Measurements from ENCODE around the gene TECR. TPM values are rescaled to one million over a fixed set of nuclear protein-coding genes. Genes with fewer than 3 reads are reported as not detected.

The TECR gene
- total RNA-seq, 4 donors from 2014 or later, result 21.3 to 27.2 (median 24.3) TPM

- WGBS, 2 donors (ENCODE audit: low coverage in 1 of 2), result 14% methylated on average over 1 of the region's 2 CpGs; no CpG with 5 or more reads in 1 of the 2 donors
- H3K9me3 ChIP-seq, result no peaks in the 10 kb centered on the region
- TF ChIP-seq CTCF (IDR thresholded peaks at IDR 0.05), result no peak
- TF ChIP-seq POLR2A (IDR thresholded peaks at IDR 0.05), result no peak
- no peak for TF ChIP-seq EP300 (IDR thresholded peaks at IDR 0.05)
- no peak for TF ChIP-seq POLR2AphosphoS5 (IDR thresholded peaks at IDR 0.05)
- H3K4me3 ChIP-seq, result no peak overlapping the region
- peak overlapping the region in 3 of 4 donors; percentile 97 to 99 (median 99) for H3K27ac ChIP-seq
- peaks cover 0 to 34% (median 25%) of the 10 kb centered on the region in 3 donors for H3K4me1 ChIP-seq
- no peak for ATAC-seq
- H3K36me3 ChIP-seq, result peaks cover 0 to 19% of the 10 kb centered on the region in 2 donors
- H3K27me3 ChIP-seq, result no peaks in the 10 kb centered on the region
Measured at GRCh38 chr19:14519860-14520407, 9.5 kb upstream of the TECR start.

- ATAC-seq, result no peak
- peaks cover 0 to 28% (median 18%) of the 10 kb centered on the region in 3 donors for H3K4me1 ChIP-seq
- no peaks in the 10 kb centered on the region for H3K9me3 ChIP-seq
- 94 to 100% methylated on average over 1 to 4 of the region's 4 CpGs for WGBS, 2 donors (ENCODE audit: low coverage in 1 of 2)
- H3K27ac ChIP-seq, result no peak overlapping the region
- no peak overlapping the region for H3K4me3 ChIP-seq
- TF ChIP-seq POLR2A (IDR thresholded peaks at IDR 0.05), result no peak
- no peak for TF ChIP-seq EP300 (IDR thresholded peaks at IDR 0.05)
- no peak for TF ChIP-seq CTCF (IDR thresholded peaks at IDR 0.05)
- no peaks in the 10 kb centered on the region for H3K27me3 ChIP-seq
- peaks cover 0 to 13% of the 10 kb centered on the region in 2 donors for H3K36me3 ChIP-seq
Measured at GRCh38 chr19:14520543-14520942, 8.9 kb upstream of the TECR start.

- WGBS, 2 donors (ENCODE audit: low coverage in 1 of 2), result 46 to 74% methylated on average over 2 to 6 of the region's 6 CpGs
Measured at GRCh38 chr19:14525729-14526128, 3.7 kb upstream of the TECR start.

GRCh38 chr19:14526423-14526822 lies 3.0 kb upstream of the TECR start:
- TF ChIP-seq CTCF (IDR thresholded peaks at IDR 0.05) (no peak), POLR2AphosphoS5 (IDR thresholded peaks at IDR 0.05) (no peak), POLR2A (IDR thresholded peaks at IDR 0.05) (no peak), EP300 (IDR thresholded peaks at IDR 0.05) (no peak)
- 53 to 58% methylated on average over 2 to 3 of the region's 4 CpGs for WGBS, 2 donors (ENCODE audit: low coverage in 1 of 2)
- Histone ChIP-seq H3K4me1 (peaks cover 0 to 23% (median 8%) of the 10 kb centered on the region in 3 donors), H3K9me3 (no peaks in the 10 kb centered on the region), H3K36me3 (no peaks in the 10 kb centered on the region), H3K27ac (no peak overlapping the region), H3K27me3 (no peaks in the 10 kb centered on the region), H3K4me3 (no peak overlapping the region)
- ATAC-seq, result no peak

More at GRCh38 chr19:14525729-14526128, 3.7 kb upstream of the TECR start:
- Histone ChIP-seq H3K27ac (no peak overlapping the region), H3K4me1 (peaks cover 0 to 16% (median 1%) of the 10 kb centered on the region in 3 donors), H3K36me3 (no peaks in the 10 kb centered on the region), H3K9me3 (no peaks in the 10 kb centered on the region), H3K4me3 (no peak overlapping the region), H3K27me3 (no peaks in the 10 kb centered on the region)
- no peak for ATAC-seq
- no peak for TF ChIP-seq EP300 (IDR thresholded peaks at IDR 0.05)
- TF ChIP-seq POLR2A (IDR thresholded peaks at IDR 0.05), result no peak
- TF ChIP-seq POLR2AphosphoS5 (IDR thresholded peaks at IDR 0.05), result no peak
- TF ChIP-seq CTCF (IDR thresholded peaks at IDR 0.05), result no peak
